WTC11 (cell line): ENCODE data around the gene LRRC7.

Experiments used
- CREB1 ChIP-seq: sonication (generic); formaldehyde crosslinking; IDR thresholded peaks from 2 replicates; pipeline ENCODE4 v1.8.0; 2023; ENCODE audit warnings: mild to moderate bottlenecking, missing genetic modification reagents
- CREM ChIP-seq: sonication (generic); formaldehyde crosslinking; IDR thresholded peaks from 2 replicates; pipeline ENCODE4 v1.8.1; 2022; ENCODE audit warnings: mild to moderate bottlenecking, missing genetic modification reagents, moderate library complexity
- ELF4 ChIP-seq: sonication (generic); formaldehyde crosslinking; IDR thresholded peaks from 2 replicates; pipeline ENCODE4 v1.8.1; 2022; ENCODE audit warnings: low read depth, mild to moderate bottlenecking, moderate library complexity, missing genetic modification reagents
- NFYB ChIP-seq: sonication (generic); formaldehyde crosslinking; conservative IDR thresholded peaks from 2 replicates; pipeline ENCODE4 v1.8.0; 2022; ENCODE audit warnings: low read depth, missing genetic modification reagents
- TP53 ChIP-seq: sonication (generic); formaldehyde crosslinking; IDR thresholded peaks from 2 replicates; pipeline ENCODE4 v1.8.1; 2023; ENCODE audit warnings: mild to moderate bottlenecking, missing genetic modification reagents
- ZNF121 ChIP-seq: sonication (generic); formaldehyde crosslinking; IDR thresholded peaks from 2 replicates; pipeline ENCODE4 v1.8.0; 2023; ENCODE audit warnings: missing genetic modification reagents
- TF ChIP-seq, protein P1 (sequence below): fragments of 200-600 bp; IDR thresholded peaks from 2 replicates; pipeline ENCODE4 v1.8.0; 2022; ENCODE audit warnings: antibody characterized with exemption
- TF ChIP-seq, protein P2 (sequence below): sonication (generic); formaldehyde crosslinking; IDR thresholded peaks from 2 replicates; pipeline ENCODE4 v1.8.0; 2023; ENCODE audit warnings: missing genetic modification reagents, mild to moderate bottlenecking, borderline replicate concordance
- TF ChIP-seq, protein P3 (sequence below): sonication (generic); formaldehyde crosslinking; IDR thresholded peaks from 2 replicates; pipeline ENCODE4 v1.8.0; 2022; ENCODE audit warnings: mild to moderate bottlenecking, missing genetic modification reagents
- TF ChIP-seq, protein P4 (sequence below): sonication (generic); formaldehyde crosslinking; IDR thresholded peaks from 2 replicates; pipeline ENCODE4 v1.8.1; 2022; ENCODE audit warnings: mild to moderate bottlenecking, missing genetic modification reagents, moderate library complexity, borderline replicate concordance
- TF ChIP-seq, protein P5 (sequence below): sonication (generic); formaldehyde crosslinking; IDR thresholded peaks from 2 replicates; pipeline ENCODE4 v1.8.0; 2022; ENCODE audit warnings: mild to moderate bottlenecking, missing genetic modification reagents
- TF ChIP-seq, protein P6 (sequence below): sonication (generic); formaldehyde crosslinking; IDR thresholded peaks from 2 replicates; pipeline ENCODE4 v1.8.0; 2023; ENCODE audit warnings: missing genetic modification reagents
- TF ChIP-seq, protein P7 (sequence below): sonication (generic); formaldehyde crosslinking; IDR thresholded peaks from 2 replicates; pipeline ENCODE4 v1.8.1; 2023; ENCODE audit warnings: mild to moderate bottlenecking, moderate library complexity, missing genetic modification reagents
- TF ChIP-seq, protein P8 (sequence below): sonication (generic); formaldehyde crosslinking; IDR thresholded peaks from 2 replicates; pipeline ENCODE4 v1.8.1; 2022; ENCODE audit warnings: missing genetic modification reagents, borderline replicate concordance

DNA sequence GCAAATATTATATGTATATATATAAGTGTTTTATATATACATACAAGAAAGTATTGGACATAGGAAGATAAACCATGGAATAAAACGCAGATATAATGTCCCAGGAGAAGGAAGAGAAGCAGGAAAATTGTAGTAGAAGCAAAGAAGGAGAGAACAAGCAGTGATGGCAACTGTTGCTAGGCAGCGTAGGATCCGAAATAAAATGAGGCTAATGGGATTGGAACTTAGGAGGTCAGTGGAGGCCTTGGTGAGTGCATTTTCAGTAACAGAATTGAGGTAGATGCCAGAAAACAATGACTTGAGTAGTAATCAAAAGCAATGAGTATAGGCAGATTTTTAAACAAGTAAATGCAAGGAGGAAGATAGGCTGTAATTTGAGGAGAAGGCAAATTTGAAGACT is 265.8 kb downstream of the LRRC7 start:
- TF ChIP-seq, protein P1, sequence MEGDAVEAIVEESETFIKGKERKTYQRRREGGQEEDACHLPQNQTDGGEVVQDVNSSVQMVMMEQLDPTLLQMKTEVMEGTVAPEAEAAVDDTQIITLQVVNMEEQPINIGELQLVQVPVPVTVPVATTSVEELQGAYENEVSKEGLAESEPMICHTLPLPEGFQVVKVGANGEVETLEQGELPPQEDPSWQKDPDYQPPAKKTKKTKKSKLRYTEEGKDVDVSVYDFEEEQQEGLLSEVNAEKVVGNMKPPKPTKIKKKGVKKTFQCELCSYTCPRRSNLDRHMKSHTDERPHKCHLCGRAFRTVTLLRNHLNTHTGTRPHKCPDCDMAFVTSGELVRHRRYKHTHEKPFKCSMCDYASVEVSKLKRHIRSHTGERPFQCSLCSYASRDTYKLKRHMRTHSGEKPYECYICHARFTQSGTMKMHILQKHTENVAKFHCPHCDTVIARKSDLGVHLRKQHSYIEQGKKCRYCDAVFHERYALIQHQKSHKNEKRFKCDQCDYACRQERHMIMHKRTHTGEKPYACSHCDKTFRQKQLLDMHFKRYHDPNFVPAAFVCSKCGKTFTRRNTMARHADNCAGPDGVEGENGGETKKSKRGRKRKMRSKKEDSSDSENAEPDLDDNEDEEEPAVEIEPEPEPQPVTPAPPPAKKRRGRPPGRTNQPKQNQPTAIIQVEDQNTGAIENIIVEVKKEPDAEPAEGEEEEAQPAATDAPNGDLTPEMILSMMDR: no peak
- TF ChIP-seq CREM (CRISPR knock-in tag): no peak
- no peak for TF ChIP-seq ZNF121 (CRISPR knock-in tag)
- TF ChIP-seq, protein P2, sequence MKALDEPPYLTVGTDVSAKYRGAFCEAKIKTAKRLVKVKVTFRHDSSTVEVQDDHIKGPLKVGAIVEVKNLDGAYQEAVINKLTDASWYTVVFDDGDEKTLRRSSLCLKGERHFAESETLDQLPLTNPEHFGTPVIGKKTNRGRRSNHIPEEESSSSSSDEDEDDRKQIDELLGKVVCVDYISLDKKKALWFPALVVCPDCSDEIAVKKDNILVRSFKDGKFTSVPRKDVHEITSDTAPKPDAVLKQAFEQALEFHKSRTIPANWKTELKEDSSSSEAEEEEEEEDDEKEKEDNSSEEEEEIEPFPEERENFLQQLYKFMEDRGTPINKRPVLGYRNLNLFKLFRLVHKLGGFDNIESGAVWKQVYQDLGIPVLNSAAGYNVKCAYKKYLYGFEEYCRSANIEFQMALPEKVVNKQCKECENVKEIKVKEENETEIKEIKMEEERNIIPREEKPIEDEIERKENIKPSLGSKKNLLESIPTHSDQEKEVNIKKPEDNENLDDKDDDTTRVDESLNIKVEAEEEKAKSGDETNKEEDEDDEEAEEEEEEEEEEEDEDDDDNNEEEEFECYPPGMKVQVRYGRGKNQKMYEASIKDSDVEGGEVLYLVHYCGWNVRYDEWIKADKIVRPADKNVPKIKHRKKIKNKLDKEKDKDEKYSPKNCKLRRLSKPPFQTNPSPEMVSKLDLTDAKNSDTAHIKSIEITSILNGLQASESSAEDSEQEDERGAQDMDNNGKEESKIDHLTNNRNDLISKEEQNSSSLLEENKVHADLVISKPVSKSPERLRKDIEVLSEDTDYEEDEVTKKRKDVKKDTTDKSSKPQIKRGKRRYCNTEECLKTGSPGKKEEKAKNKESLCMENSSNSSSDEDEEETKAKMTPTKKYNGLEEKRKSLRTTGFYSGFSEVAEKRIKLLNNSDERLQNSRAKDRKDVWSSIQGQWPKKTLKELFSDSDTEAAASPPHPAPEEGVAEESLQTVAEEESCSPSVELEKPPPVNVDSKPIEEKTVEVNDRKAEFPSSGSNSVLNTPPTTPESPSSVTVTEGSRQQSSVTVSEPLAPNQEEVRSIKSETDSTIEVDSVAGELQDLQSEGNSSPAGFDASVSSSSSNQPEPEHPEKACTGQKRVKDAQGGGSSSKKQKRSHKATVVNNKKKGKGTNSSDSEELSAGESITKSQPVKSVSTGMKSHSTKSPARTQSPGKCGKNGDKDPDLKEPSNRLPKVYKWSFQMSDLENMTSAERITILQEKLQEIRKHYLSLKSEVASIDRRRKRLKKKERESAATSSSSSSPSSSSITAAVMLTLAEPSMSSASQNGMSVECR (CRISPR knock-in tag): no peak
- TF ChIP-seq, protein P3, sequence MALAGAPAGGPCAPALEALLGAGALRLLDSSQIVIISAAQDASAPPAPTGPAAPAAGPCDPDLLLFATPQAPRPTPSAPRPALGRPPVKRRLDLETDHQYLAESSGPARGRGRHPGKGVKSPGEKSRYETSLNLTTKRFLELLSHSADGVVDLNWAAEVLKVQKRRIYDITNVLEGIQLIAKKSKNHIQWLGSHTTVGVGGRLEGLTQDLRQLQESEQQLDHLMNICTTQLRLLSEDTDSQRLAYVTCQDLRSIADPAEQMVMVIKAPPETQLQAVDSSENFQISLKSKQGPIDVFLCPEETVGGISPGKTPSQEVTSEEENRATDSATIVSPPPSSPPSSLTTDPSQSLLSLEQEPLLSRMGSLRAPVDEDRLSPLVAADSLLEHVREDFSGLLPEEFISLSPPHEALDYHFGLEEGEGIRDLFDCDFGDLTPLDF (CRISPR knock-in tag): no peak
- TF ChIP-seq, protein P4, sequence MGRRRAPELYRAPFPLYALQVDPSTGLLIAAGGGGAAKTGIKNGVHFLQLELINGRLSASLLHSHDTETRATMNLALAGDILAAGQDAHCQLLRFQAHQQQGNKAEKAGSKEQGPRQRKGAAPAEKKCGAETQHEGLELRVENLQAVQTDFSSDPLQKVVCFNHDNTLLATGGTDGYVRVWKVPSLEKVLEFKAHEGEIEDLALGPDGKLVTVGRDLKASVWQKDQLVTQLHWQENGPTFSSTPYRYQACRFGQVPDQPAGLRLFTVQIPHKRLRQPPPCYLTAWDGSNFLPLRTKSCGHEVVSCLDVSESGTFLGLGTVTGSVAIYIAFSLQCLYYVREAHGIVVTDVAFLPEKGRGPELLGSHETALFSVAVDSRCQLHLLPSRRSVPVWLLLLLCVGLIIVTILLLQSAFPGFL (CRISPR knock-in tag): no peak
- TF ChIP-seq, protein P5, sequence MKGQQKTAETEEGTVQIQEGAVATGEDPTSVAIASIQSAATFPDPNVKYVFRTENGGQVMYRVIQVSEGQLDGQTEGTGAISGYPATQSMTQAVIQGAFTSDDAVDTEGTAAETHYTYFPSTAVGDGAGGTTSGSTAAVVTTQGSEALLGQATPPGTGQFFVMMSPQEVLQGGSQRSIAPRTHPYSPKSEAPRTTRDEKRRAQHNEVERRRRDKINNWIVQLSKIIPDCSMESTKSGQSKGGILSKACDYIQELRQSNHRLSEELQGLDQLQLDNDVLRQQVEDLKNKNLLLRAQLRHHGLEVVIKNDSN (CRISPR knock-in tag): no peak
- no peak for TF ChIP-seq NFYB (CRISPR knock-in tag)
- no peak for TF ChIP-seq TP53
- TF ChIP-seq, protein P6, sequence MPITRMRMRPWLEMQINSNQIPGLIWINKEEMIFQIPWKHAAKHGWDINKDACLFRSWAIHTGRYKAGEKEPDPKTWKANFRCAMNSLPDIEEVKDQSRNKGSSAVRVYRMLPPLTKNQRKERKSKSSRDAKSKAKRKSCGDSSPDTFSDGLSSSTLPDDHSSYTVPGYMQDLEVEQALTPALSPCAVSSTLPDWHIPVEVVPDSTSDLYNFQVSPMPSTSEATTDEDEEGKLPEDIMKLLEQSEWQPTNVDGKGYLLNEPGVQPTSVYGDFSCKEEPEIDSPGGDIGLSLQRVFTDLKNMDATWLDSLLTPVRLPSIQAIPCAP (CRISPR knock-in tag): no peak
- no peak for TF ChIP-seq CREB1
- TF ChIP-seq, protein P7, sequence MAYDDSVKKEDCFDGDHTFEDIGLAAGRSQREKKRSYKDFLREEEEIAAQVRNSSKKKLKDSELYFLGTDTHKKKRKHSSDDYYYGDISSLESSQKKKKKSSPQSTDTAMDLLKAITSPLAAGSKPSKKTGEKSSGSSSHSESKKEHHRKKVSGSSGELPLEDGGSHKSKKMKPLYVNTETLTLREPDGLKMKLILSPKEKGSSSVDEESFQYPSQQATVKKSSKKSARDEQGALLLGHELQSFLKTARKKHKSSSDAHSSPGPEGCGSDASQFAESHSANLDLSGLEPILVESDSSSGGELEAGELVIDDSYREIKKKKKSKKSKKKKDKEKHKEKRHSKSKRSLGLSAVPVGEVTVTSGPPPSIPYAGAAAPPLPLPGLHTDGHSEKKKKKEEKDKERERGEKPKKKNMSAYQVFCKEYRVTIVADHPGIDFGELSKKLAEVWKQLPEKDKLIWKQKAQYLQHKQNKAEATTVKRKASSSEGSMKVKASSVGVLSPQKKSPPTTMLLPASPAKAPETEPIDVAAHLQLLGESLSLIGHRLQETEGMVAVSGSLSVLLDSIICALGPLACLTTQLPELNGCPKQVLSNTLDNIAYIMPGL: no peak
- TF ChIP-seq, protein P8, sequence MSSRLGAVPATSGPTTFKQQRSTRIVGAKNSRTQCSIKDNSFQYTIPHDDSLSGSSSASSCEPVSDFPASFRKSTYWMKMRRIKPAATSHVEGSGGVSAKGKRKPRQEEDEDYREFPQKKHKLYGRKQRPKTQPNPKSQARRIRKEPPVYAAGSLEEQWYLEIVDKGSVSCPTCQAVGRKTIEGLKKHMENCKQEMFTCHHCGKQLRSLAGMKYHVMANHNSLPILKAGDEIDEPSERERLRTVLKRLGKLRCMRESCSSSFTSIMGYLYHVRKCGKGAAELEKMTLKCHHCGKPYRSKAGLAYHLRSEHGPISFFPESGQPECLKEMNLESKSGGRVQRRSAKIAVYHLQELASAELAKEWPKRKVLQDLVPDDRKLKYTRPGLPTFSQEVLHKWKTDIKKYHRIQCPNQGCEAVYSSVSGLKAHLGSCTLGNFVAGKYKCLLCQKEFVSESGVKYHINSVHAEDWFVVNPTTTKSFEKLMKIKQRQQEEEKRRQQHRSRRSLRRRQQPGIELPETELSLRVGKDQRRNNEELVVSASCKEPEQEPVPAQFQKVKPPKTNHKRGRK (CRISPR knock-in tag): no peak
- TF ChIP-seq ELF4: no peak
